Measurements from ENCODE around the gene ZNF783. TPM values are rescaled to one million over a fixed set of nuclear protein-coding genes. Genes with fewer than 3 reads are reported as not detected.

The ZNF783 gene
- total and polyA plus RNA-seq, 9 of the 15 experiments (the other 6 are each of a cell fraction or from before 2014, with no cell fraction given): 0.66 to 11.2 (median 5.4) TPM

DNA sequence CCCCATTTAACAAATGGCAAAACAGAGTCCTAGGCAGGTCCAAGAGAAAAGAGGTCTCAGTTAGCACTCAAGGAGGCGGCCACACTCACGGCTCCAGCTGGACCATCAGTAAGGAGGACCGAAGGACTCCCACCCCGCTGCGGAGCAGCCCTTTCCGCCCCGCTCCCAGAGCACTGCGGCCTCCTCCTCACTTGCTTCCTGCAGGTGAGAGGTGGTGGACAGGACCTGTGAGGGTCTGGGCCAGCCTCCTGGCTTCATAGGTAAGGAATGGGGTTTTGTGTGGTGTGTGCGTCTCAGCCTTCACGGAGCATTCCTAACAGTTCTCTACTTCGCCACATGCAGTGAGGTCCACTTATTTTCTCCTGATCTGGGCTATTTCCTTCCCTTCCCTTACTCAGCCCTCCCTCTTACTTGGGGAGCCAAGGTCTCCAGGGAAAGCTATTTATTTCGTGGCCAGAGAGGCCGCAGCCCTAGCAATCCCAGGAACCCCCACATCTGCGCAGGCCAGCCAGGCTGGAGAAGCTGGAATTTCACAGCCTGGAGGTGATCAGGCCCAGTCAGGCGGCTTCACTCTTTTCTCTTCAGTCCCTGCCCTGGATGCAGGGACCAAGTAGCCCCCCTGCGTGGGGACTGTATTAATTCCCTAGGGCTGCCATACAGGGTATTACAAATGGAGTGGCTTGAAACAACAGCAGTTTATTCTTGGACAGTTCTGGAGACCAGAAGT, 45.9 kb downstream of the ZNF783 start:
- ATAC-seq (0 out of 3 replicates have a peak, but pooled peaks have one; percentile 8), FAIRE-seq (no peak), DNase-seq (ENCODE audit: extremely low read depth in 1 of 4, low spot score in 3 of 4) (no peak)
- BruUV-seq (replicated peaks): no TSS peak
- ChIA-PET POLR2A (interaction anchor here (0.5 to 0.9 kb wide), 3 partner anchors 24 to 339 kb away, joined by 3 to 4 read pairs (median 3); no protein-coding TSS in a partner anchor), CTCF (ENCODE audit: low intra/inter-chr PET ratio) (no interaction called here)
- no peak overlapping the region for H3K27ac ChIP-seq (ENCODE audit: extremely low read depth, low read depth, low read length)
- H3K9me3 ChIP-seq (replicated peaks; ENCODE audit: control insufficient read depth, insufficient read depth, low read depth, low read length): no peaks in the 10 kb centered on the region
- in situ Hi-C loops (cut with MboI): no loop called here
- peaks cover 0 to 7% of the 10 kb centered on the region in 2 experiments; a peak in 1 of 5 replicates for H3K27me3 ChIP-seq (ENCODE audit: control insufficient read depth in 2 of 2, insufficient read depth in 2 of 2, low read length in 2 of 2)
- no peak overlapping the region for H3K4me2 ChIP-seq (ENCODE audit: insufficient read depth, low read length)
- no peaks in the 10 kb centered on the region for H3K79me2 ChIP-seq (ENCODE audit: control insufficient read depth, insufficient read depth, low read length)
- no peaks in the 10 kb centered on the region for H3K9me1 ChIP-seq (ENCODE audit: control insufficient read depth, insufficient read depth, low read length)
- H2AFZ ChIP-seq (ENCODE audit: low read depth, low read length): no peak overlapping the region
- WGBS (ENCODE audit: insufficient coverage, low coverage, missing lambda C conversion rate): 20% methylated on average over 16 of the region's 16 CpGs
- H3K4me3 ChIP-seq: no peak overlapping the region
- intact Hi-C loops (cut with micrococcal nuclease): no loop called here
- no peaks in the 10 kb centered on the region for H3K36me3 ChIP-seq (ENCODE audit: control insufficient read depth, insufficient read depth, low read length)
- H3K9ac ChIP-seq (ENCODE audit: insufficient read depth in 1 of 2, low read depth in 2 of 2, low read length in 2 of 2): no peak overlapping the region
- peaks cover 0 to 3% of the 10 kb centered on the region in 2 experiments; a peak in 1 of 5 replicates for H3K4me1 ChIP-seq (replicated peaks in 1 of 2; ENCODE audit: control insufficient read depth in 2 of 2, insufficient read depth in 2 of 2, low read length in 2 of 2)
- no peaks in the 10 kb centered on the region for H4K20me1 ChIP-seq (replicated peaks; ENCODE audit: control insufficient read depth, insufficient read depth, low read length)
- TF ChIP-seq ZNF79 (CRISPR knock-in tag; IDR thresholded peaks at IDR 0.05; ENCODE audit: low read depth): no peak
- no peak for TF ChIP-seq POLR2AphosphoS5 (IDR thresholded peaks at IDR 0.05; ENCODE audit: control insufficient read depth, insufficient read depth, low read depth, low read length)
- no peak for TF ChIP-seq DNMT1 (IDR thresholded peaks at IDR 0.05)
- TF ChIP-seq, protein P1, sequence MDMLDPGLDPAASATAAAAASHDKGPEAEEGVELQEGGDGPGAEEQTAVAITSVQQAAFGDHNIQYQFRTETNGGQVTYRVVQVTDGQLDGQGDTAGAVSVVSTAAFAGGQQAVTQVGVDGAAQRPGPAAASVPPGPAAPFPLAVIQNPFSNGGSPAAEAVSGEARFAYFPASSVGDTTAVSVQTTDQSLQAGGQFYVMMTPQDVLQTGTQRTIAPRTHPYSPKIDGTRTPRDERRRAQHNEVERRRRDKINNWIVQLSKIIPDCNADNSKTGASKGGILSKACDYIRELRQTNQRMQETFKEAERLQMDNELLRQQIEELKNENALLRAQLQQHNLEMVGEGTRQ (CRISPR knock-in tag; IDR thresholded peaks at IDR 0.05): no peak
- TF ChIP-seq, protein P2, sequence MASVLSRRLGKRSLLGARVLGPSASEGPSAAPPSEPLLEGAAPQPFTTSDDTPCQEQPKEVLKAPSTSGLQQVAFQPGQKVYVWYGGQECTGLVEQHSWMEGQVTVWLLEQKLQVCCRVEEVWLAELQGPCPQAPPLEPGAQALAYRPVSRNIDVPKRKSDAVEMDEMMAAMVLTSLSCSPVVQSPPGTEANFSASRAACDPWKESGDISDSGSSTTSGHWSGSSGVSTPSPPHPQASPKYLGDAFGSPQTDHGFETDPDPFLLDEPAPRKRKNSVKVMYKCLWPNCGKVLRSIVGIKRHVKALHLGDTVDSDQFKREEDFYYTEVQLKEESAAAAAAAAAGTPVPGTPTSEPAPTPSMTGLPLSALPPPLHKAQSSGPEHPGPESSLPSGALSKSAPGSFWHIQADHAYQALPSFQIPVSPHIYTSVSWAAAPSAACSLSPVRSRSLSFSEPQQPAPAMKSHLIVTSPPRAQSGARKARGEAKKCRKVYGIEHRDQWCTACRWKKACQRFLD (CRISPR knock-in tag; IDR thresholded peaks at IDR 0.05): no peak
- TF ChIP-seq ESRRB (CRISPR knock-in tag; IDR thresholded peaks at IDR 0.05; ENCODE audit: borderline replicate concordance): no peak
- no peak for TF ChIP-seq FOXP1 (CRISPR knock-in tag; IDR thresholded peaks at IDR 0.05)
- no peak for TF ChIP-seq HDAC8 (tag; IDR thresholded peaks at IDR 0.05)
- no peak for TF ChIP-seq ZNF507 (tag; conservative IDR thresholded peaks at IDR 0.05)
- TF ChIP-seq, protein P3, sequence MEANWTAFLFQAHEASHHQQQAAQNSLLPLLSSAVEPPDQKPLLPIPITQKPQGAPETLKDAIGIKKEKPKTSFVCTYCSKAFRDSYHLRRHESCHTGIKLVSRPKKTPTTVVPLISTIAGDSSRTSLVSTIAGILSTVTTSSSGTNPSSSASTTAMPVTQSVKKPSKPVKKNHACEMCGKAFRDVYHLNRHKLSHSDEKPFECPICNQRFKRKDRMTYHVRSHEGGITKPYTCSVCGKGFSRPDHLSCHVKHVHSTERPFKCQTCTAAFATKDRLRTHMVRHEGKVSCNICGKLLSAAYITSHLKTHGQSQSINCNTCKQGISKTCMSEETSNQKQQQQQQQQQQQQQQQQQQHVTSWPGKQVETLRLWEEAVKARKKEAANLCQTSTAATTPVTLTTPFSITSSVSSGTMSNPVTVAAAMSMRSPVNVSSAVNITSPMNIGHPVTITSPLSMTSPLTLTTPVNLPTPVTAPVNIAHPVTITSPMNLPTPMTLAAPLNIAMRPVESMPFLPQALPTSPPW (CRISPR knock-in tag; IDR thresholded peaks at IDR 0.05): no peak
- no peak for TF ChIP-seq ATF7 (IDR thresholded peaks at IDR 0.05)
- no peak for TF ChIP-seq NBN (IDR thresholded peaks at IDR 0.05; ENCODE audit: low read depth)
- TF ChIP-seq, protein P4, sequence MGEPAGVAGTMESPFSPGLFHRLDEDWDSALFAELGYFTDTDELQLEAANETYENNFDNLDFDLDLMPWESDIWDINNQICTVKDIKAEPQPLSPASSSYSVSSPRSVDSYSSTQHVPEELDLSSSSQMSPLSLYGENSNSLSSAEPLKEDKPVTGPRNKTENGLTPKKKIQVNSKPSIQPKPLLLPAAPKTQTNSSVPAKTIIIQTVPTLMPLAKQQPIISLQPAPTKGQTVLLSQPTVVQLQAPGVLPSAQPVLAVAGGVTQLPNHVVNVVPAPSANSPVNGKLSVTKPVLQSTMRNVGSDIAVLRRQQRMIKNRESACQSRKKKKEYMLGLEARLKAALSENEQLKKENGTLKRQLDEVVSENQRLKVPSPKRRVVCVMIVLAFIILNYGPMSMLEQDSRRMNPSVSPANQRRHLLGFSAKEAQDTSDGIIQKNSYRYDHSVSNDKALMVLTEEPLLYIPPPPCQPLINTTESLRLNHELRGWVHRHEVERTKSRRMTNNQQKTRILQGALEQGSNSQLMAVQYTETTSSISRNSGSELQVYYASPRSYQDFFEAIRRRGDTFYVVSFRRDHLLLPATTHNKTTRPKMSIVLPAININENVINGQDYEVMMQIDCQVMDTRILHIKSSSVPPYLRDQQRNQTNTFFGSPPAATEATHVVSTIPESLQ (CRISPR knock-in tag; IDR thresholded peaks at IDR 0.05): no peak
- no peak for TF ChIP-seq SRSF7 (optimal IDR thresholded peaks at IDR 0.05; ENCODE audit: low read depth, low read length)
- TF ChIP-seq, protein P5, sequence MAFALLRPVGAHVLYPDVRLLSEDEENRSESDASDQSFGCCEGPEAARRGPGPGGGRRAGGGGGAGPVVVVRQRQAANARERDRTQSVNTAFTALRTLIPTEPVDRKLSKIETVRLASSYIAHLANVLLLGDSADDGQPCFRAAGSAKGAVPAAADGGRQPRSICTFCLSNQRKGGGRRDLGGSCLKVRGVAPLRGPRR (CRISPR knock-in tag; IDR thresholded peaks at IDR 0.05): no peak
- TF ChIP-seq ZZZ3 (IDR thresholded peaks at IDR 0.05): no peak
